ENCODE results near the gene PLAGL1. TPM values are rescaled to one million over a fixed set of nuclear protein-coding genes. Genes with fewer than 3 reads are reported as not detected.
A peak's percentile ranks its signal among the peaks of the same experiment; 100 is the strongest.

Gene PLAGL1
- total and polyA plus RNA-seq, 2 of the 13 experiments (the other 11 are each of a cell fraction or from before 2014, with no cell fraction given): 0.60 to 2.3 TPM

DNA sequence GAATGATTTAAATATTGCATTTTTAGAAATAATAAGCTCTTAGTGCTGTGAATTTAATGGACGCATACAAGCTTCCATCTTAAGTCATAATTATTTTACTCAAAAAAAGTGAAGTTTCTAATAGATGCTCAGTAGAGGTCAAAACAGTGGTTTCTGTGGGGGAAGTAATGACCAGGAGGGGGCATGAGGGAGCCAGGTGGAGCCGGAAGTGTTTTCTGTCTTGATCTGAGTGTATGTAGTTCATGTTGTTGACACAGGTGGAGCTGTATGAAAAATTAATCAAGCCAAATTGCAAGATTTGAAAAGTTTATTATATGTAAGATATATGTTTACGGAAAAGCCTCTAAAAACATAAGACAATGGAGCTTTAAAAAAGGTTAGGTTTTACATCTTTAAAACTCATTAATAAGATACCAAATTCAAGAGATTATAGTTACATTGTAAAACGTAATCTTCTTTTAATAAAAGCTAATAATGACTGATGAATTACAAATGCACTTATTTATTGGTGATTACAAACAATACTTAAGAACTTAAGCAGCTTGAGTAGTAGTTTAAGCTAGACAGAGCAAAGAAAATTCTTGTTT is 68.0 kb downstream of the PLAGL1 start (continued):
- TF ChIP-seq GFI1 (CRISPR knock-in tag; IDR thresholded peaks at IDR 0.05; ENCODE audit: borderline replicate concordance) (no peak), FOXA1 (IDR thresholded peaks at IDR 0.05) (no peak), FOXA1 (CRISPR knock-in tag; IDR thresholded peaks at IDR 0.05) (peak; percentile 78), GABPB1 (CRISPR knock-in tag; IDR thresholded peaks at IDR 0.05) (peak; percentile 44; the same call in 1 of the 2 replicates), ETV5 (CRISPR knock-in tag; IDR thresholded peaks at IDR 0.05; ENCODE audit: borderline replicate concordance) (peak; percentile 80), ZNF333 (CRISPR knock-in tag; IDR thresholded peaks at IDR 0.05; ENCODE audit: borderline replicate concordance) (no peak), DNMT3B (CRISPR knock-in tag; conservative IDR thresholded peaks at IDR 0.05) (no peak), ZNF644 (CRISPR knock-in tag; IDR thresholded peaks at IDR 0.05; ENCODE audit: low read depth) (0 out of 2 replicates have a peak, but pooled peaks have one; percentile 25), FOXA3 (CRISPR knock-in tag; IDR thresholded peaks at IDR 0.05) (peak; percentile 49; the same call in 1 of the 2 replicates), ATM (IDR thresholded peaks at IDR 0.05; ENCODE audit: borderline replicate concordance) (no peak), ZNF543 (CRISPR knock-in tag; IDR thresholded peaks at IDR 0.05) (no peak), KAT8 (CRISPR knock-in tag; IDR thresholded peaks at IDR 0.05) (0 out of 2 replicates have a peak, but pooled peaks have one; percentile 21), TBP (CRISPR knock-in tag; IDR thresholded peaks at IDR 0.05) (no peak), PHF20 (CRISPR knock-in tag; IDR thresholded peaks at IDR 0.05) (no peak), NFRKB (IDR thresholded peaks at IDR 0.05) (no peak), RAD21 (CRISPR knock-in tag; IDR thresholded peaks at IDR 0.05) (peak; percentile 38; the same call in 1 of the 2 replicates)
- TF ChIP-seq, protein P1, sequence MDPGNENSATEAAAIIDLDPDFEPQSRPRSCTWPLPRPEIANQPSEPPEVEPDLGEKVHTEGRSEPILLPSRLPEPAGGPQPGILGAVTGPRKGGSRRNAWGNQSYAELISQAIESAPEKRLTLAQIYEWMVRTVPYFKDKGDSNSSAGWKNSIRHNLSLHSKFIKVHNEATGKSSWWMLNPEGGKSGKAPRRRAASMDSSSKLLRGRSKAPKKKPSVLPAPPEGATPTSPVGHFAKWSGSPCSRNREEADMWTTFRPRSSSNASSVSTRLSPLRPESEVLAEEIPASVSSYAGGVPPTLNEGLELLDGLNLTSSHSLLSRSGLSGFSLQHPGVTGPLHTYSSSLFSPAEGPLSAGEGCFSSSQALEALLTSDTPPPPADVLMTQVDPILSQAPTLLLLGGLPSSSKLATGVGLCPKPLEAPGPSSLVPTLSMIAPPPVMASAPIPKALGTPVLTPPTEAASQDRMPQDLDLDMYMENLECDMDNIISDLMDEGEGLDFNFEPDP (CRISPR knock-in tag; conservative IDR thresholded peaks at IDR 0.05): no peak
- TF ChIP-seq, protein P2, sequence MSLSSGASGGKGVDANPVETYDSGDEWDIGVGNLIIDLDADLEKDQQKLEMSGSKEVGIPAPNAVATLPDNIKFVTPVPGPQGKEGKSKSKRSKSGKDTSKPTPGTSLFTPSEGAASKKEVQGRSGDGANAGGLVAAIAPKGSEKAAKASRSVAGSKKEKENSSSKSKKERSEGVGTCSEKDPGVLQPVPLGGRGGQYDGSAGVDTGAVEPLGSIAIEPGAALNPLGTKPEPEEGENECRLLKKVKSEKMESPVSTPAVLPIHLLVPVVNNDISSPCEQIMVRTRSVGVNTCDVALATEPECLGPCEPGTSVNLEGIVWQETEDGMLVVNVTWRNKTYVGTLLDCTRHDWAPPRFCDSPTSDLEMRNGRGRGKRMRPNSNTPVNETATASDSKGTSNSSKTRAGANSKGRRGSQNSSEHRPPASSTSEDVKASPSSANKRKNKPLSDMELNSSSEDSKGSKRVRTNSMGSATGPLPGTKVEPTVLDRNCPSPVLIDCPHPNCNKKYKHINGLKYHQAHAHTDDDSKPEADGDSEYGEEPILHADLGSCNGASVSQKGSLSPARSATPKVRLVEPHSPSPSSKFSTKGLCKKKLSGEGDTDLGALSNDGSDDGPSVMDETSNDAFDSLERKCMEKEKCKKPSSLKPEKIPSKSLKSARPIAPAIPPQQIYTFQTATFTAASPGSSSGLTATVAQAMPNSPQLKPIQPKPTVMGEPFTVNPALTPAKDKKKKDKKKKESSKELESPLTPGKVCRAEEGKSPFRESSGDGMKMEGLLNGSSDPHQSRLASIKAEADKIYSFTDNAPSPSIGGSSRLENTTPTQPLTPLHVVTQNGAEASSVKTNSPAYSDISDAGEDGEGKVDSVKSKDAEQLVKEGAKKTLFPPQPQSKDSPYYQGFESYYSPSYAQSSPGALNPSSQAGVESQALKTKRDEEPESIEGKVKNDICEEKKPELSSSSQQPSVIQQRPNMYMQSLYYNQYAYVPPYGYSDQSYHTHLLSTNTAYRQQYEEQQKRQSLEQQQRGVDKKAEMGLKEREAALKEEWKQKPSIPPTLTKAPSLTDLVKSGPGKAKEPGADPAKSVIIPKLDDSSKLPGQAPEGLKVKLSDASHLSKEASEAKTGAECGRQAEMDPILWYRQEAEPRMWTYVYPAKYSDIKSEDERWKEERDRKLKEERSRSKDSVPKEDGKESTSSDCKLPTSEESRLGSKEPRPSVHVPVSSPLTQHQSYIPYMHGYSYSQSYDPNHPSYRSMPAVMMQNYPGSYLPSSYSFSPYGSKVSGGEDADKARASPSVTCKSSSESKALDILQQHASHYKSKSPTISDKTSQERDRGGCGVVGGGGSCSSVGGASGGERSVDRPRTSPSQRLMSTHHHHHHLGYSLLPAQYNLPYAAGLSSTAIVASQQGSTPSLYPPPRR (CRISPR knock-in tag; IDR thresholded peaks at IDR 0.05; ENCODE audit: borderline replicate concordance): no peak
- TF ChIP-seq, protein P3, sequence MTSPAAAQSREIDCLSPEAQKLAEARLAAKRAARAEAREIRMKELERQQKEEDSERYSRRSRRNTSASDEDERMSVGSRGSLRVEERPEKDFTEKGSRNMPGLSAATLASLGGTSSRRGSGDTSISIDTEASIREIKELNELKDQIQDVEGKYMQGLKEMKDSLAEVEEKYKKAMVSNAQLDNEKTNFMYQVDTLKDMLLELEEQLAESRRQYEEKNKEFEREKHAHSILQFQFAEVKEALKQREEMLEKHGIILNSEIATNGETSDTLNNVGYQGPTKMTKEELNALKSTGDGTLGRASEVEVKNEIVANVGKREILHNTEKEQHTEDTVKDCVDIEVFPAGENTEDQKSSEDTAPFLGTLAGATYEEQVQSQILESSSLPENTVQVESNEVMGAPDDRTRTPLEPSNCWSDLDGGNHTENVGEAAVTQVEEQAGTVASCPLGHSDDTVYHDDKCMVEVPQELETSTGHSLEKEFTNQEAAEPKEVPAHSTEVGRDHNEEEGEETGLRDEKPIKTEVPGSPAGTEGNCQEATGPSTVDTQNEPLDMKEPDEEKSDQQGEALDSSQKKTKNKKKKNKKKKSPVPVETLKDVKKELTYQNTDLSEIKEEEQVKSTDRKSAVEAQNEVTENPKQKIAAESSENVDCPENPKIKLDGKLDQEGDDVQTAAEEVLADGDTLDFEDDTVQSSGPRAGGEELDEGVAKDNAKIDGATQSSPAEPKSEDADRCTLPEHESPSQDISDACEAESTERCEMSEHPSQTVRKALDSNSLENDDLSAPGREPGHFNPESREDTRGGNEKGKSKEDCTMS (CRISPR knock-in tag; conservative IDR thresholded peaks at IDR 0.05): no peak
- TF ChIP-seq, protein P4, sequence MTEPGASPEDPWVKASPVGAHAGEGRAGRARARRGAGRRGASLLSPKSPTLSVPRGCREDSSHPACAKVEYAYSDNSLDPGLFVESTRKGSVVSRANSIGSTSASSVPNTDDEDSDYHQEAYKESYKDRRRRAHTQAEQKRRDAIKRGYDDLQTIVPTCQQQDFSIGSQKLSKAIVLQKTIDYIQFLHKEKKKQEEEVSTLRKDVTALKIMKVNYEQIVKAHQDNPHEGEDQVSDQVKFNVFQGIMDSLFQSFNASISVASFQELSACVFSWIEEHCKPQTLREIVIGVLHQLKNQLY (CRISPR knock-in tag; IDR thresholded peaks at IDR 0.05): no peak
- TF ChIP-seq, protein P5, sequence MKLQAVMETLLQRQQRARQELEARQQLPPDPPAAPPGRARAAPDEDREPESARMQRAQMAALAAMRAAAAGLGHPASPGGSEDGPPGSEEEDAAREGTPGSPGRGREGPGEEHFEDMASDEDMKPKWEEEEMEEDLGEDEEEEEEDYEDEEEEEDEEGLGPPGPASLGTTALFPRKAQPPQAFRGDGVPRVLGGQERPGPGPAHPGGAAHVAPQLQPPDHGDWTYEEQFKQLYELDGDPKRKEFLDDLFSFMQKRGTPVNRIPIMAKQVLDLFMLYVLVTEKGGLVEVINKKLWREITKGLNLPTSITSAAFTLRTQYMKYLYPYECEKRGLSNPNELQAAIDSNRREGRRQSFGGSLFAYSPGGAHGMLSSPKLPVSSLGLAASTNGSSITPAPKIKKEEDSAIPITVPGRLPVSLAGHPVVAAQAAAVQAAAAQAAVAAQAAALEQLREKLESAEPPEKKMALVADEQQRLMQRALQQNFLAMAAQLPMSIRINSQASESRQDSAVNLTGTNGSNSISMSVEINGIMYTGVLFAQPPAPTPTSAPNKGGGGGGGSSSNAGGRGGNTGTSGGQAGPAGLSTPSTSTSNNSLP (IDR thresholded peaks at IDR 0.05; ENCODE audit: low read depth, low read length): peak; percentile 76; the same call in 1 of the 2 replicates
